Stimulated activated CD8-positive, alpha-beta memory T cell treated with anti-CD3 and anti-CD28 coated beads, Interleukin-7, amount 100 ng/mL, for 4 hours (primary cell): ENCODE measurements around the gene SLC5A7.

Experiments
- DNase-seq, 2 donors: peaks; one replicate each; pipeline ENCODE4 v3.0.0-alpha.2; 2020; ENCODE audit warnings: low read depth in 2 of 2

SLC5A7 gene

DNA sequence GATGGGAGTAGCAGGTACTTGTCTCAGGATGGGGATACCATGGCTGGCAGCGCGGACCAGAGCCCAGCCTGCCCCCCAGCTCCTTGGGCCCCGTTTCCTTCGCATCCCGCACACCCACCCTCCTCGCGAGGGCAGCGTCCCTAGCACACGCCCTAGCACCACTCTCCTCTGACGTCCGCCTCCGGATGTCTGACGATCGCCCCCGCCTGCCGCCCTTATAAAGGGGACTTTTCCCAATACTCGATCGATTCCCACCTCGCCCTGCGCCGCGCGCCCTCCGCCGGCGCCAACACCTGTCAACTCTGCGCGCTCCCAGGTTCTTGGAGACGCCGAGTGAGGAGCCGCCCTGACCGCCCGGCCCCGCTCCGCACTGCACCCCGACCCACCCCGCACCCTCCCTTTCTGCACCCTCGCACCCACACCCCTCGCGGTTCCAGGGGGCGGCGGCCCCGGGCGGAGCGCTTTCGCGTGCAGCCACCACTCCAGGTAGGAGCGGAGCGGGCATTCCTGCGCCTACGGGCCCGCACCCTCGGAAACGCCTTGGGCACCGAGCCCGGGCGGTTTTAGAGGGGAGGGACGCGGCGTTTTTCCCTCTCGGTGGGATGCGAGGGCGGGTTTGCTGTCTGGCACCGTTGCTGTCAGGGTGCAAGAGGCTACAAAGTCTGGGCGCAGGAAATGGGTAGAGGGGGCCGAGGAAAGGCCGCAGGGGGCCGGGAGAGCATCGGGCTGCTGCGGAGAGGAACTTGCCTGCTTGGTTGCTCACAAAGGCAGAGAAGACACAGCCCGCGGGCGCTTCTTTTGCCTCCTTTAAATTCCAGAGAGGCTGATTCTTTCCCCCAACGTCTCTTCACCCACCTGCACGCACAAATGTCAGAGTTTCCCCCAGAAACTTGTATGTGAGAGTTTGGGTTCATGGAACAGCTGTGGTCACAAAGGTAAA is at the start of gene SLC5A7:
Gene SLC5A7, plus strand, starts transcription at position 247 of the 940 bp plus-strand sequence. CDS start 1,632 bp downstream, outside the sequence.
- DNase-seq: no peak

DNA sequence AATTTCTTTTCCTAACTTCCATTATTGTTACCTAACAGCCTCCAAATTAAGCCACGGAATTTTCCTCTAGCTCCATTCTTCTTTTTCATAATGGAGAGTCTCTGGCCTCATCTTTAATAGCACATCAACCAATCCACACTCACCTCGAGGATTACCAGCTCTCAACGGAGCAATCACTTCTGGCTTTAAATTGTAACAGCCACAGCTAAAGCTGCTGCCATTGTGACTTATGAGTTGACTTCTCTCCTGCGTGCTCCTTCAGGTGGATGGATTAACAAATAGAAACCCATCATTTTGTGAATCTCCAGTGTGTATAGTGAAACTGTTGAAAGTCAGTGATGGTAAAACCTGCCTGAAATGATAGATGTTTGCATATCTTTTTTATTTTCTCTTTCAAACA is 24.9 kb upstream of the SLC5A7 start:
- no peak for DNase-seq

DNA sequence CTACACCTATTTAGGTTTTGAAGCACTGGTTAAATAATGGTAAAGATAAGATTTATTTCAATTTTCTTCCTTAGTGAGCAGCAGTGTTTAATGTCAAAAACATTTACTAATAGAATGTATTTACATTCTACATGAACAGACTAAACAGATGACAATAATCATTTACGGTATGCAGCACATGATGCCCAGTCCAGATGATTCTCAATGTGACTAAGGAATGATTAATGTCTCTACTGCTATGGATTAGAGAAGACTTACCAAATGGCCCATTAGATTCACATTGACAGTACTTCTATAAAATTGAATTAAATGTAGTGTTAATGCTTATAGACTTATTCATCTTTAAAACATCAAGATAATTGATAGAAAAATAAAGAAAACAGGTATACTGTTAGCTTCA is 22.1 kb upstream of the SLC5A7 start:
- no peak for DNase-seq

- DNase-seq: no peak
These were observed 1.6 kb upstream of the SLC5A7 start for GRCh38 chr2:107984707-107985106.

GRCh38 chr2:107988108-107988507 is 1.8 kb downstream of the SLC5A7 start:
- no peak for DNase-seq

DNA sequence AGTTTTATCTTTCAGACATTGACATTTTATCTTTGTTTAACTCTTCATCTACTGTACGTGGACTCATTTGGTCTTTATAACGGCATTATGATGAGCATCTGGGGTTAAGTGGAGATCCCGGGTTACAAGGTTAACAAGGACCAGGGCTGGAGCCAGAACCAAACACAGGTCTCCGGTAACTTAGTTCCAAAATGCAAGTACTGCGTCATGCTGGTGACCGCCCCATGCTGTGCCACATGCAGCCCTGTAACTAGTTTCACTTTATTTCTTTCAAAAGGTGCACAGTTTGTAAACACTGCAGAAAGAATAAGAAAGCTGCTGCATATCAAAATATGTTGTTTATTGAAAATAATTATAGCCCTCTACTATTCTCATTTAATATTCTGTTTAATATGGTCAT is 3.1 kb downstream of the SLC5A7 start:
- no peak for DNase-seq

DNA sequence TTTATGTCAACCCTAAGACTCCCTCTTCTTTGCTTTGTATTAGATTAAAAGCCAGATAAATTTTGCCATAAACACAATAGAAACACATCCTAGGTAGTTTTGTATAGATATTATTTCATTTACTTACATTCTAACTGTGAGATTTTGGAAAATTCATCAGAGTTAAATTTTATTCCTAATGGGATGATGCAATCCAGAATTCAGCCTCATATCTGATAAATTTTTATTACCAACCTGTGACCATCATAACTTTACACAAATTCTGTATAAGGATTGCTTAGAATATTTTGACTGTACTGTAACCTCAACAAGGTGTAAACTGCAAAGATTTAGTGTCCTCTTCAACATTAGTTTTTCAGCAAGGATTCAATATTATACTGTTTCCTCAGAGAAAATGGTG is 4.4 kb downstream of the SLC5A7 start:
- DNase-seq: no peak

GRCh38 chr2:107992069-107992468 is 5.7 kb downstream of the SLC5A7 start:
- DNase-seq: no peak

GRCh38 chr2:107999158-107999557 is 12.8 kb downstream of the SLC5A7 start:
- DNase-seq: no peak

GRCh38 chr2:108010912-108011591 is 24.7 kb downstream of the SLC5A7 start:
- no peak for DNase-seq

- DNase-seq: no peak
These were observed 27.0 kb downstream of the SLC5A7 start for GRCh38 chr2:108013305-108013704.

DNA sequence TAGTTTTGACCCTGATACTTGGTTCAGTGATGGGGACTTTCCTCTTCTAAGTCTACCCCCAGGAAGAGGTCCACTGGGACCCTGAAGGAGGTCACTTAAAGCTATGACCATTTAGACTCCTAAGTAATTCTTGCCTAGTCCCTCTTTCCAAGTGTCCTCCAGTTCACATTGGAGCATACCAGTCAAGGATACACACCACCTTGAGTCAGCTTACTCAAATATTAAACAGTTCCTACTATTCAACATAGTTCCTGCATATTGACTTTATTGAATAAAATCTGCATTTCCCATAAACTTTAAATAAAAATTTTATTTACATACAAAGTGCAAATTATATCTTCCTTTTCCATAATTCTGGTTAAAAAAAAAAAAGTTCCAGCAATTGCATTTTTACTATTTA is 36.3 kb downstream of the SLC5A7 start:
- DNase-seq: no peak

DNA sequence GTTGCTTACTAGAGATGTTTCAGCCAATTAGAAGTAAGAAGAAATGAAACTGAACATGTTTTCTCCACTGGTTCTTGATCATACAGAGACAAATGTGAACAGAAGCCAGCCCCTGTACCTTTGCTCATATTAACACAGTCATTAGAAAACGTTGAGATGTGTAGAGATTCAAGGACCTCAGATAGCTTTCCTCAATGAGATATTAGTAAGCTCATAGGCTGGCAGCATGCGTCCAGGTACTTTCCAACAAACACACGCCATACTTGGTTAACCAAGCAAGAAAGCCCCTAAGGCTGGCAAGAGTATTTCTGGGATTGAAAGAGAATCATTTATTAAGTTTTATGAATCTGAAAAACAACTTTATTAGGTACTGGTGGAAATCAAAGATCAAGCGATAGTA is 37.5 kb downstream of the SLC5A7 start:
- no peak for DNase-seq

GRCh38 chr2:108026092-108026794 is 39.9 kb downstream of the SLC5A7 start:
- no peak for DNase-seq

- no peak for DNase-seq
These were observed 43.2 kb downstream of the SLC5A7 start for GRCh38 chr2:108029496-108029895.

- no peak for DNase-seq
These were observed 43.6 kb downstream of the SLC5A7 start for GRCh38 chr2:108029912-108030311.

DNA sequence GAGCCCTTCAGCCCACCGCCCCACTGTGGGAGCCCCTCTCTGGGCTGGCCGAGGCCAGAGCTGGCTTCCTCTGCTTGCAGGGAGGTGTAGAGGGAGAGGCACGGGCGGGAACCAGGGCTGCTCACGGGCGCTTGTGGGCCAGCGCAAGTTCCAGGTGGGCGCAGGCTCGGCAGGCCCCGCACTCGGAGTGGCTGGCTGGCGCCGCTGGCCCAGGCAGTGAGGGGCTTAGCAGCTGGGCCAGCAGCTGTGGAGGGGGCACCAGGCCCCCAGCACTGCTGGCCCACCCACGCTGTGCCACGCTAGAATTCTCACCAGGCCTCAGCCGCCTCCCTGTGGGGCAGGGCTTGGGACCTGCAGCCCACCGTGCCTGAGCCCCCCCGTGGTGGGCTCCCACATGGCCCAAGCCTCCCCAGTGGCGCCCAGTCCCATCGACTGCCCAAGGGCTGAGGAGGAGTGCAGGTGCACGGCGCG is 45.2 kb downstream of the SLC5A7 start:
- DNase-seq: no peak

DNA sequence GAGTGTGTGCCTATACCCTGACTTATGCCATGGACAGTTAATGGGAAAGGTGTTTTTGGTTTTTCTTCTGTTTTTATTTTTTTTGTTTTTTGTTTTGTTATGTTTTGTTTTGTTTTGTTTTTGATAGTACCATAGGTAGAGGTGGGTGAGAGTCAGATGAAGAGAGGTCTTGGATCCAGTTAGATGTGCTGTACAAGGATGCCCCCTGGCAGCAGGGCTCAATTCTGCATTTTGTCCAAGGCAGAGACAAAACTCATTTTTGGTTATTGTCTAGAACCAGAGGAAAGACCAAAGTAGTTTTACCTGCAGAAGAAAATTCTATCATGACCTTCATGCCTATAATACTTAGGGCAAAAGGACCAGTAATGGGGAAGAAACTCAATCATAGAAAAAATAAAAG is 48.5 kb downstream of the SLC5A7 start:
- DNase-seq: no peak

GRCh38 chr2:108048752-108049151 is 62.4 kb downstream of the SLC5A7 start:
- no peak for DNase-seq

DNA sequence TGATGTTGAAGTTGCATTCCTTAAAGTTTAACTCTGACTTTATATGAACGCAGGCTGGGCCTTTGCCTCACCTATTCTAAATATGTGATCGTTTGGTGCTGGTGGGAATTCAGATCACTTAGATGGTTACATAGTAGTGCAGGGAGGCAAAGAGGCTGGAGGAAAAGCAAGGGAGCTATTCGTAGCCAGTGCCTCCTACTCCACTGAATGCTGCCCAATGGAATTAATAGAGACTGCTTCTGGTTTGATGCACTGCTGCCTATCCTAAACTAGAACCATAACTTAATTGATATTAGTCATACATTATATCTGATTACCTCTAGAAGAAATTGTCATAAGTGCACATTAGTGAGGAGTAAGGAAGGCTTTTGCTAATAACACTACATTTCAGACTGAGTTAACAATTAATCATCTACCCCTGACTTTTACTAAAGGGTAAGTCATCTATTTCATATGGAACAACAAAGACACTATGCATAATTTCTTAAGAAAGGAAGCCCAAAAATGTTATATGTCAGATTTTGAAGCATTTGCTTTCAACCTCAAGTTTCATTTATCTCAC is 72.3 kb downstream of the SLC5A7 start:
- DNase-seq: no peak

DNA sequence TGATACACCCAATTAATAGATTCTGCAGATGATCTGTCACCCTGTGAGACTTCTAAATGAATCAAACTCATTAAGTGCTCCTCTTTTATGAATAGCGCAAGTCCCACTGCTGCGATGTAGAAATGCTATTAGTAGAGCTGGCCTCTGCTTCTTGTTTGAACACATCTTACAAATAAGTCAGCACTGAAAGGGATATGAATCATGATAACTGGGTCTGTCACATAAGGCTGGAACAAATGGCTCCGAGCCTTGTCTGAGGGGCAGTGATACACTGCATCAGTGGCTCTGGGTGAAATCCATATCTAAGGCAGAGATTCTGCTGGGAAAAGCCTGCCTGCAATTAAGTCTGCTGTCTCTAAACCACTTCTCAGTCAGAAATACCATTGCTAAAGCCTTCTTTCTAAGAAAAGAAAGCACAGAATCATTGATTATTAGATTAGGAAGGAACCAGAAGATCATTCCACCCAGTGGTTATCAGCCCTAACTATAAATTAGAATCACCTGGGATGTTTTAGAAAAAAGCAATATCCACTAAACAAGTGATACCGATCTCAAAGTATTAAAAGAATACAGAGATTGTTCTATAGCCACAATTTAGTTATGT is 75.2 kb downstream of the SLC5A7 start:
- DNase-seq: no peak
